Upper lobe of left lung (tissue), 6 donors: ENCODE data around the gene EPHB3. TPM values are rescaled to one million over a fixed set of nuclear protein-coding genes. Genes with fewer than 3 reads are reported as not detected.

Experiments used
- ATAC-seq, 2 donors: fragments of 200-7000 bp; cut with Tn5 transposase; one replicate each; pipeline ENCODE4 v1.9.1; 2022; ENCODE audit warnings: mild to moderate bottlenecking in 2 of 2, moderate library complexity in 2 of 2; ENCODE audit not compliant: low FRiP score in 2 of 2
- DNase-seq, 2 donors: peaks; one replicate each; pipeline ENCODE4 v3.0.0-alpha.2; 2019 to 2020
- H3K27ac ChIP-seq, 4 donors: fragments of 200-600 bp; sonication (generic); one replicate each; pipeline ENCODE4 v1.5.1; 2016 to 2019
- H3K27me3 ChIP-seq, 4 donors: fragments of 200-600 bp; sonication (generic); one replicate each; pipeline ENCODE4 v1.5.1; 2017 to 2019
- H3K36me3 ChIP-seq, 4 donors: fragments of 200-600 bp; sonication (generic); one replicate each; pipeline ENCODE4 v1.5.1; 2016 to 2019
- H3K4me1 ChIP-seq, 4 donors: fragments of 200-600 bp; sonication (generic); one replicate each; pipeline ENCODE4 v1.5.1; 2018 to 2019
- H3K4me3 ChIP-seq, 4 donors: fragments of 200-600 bp; sonication (generic); one replicate each; pipeline ENCODE4 v1.5.1; 2017 to 2019; ENCODE audit warnings: mild to moderate bottlenecking in 2 of 4, moderate library complexity in 1 of 4
- H3K9me3 ChIP-seq, 4 donors: fragments of 200-600 bp; sonication (generic); one replicate each; pipeline ENCODE4 v1.5.1; 2018 to 2019
- EP300 ChIP-seq, 4 donors: sonication (generic); formaldehyde crosslinking; IDR thresholded peaks; one replicate each; pipeline ENCODE4 v1.5.1; 2017; ENCODE audit warnings: antibody characterized with exemption in 4 of 4, control low read depth in 2 of 4
- POLR2A ChIP-seq, 4 donors: fragments of 450-650 bp; IDR thresholded peaks; one replicate each; pipeline ENCODE4 v1.5.1; 2016 to 2017; ENCODE audit warnings: antibody characterized with exemption in 4 of 4, mild to moderate bottlenecking in 2 of 4
- POLR2AphosphoS5 ChIP-seq, 2 donors: sonication (generic); formaldehyde crosslinking; IDR thresholded peaks; one replicate each; pipeline ENCODE4 v1.5.1; 2017; ENCODE audit warnings: antibody characterized with exemption in 2 of 2
- WGBS, 2 donors: methylation state at CpG; one replicate each; pipeline ENCODE4 v1.1.5; 2017 to 2018; 5-methylcytosine and 5-hydroxymethylcytosine counted together
- total RNA-seq, 6 donors: library from RNA; depleted of rRNA in 4 of 6; stranded (reverse); fragments of >200 nt in 4 of 6; gene quantifications; one replicate each; pipeline versions ENCODE4 v1.1.0 to v1.2.1, GENCODE V29; 2016 to 2021
- TF ChIP-seq, protein P1 (sequence below), 6 experiments: fragments of 450-650 bp in 4 of 6; fragments of 200-600 bp in 2 of 6; sonication (generic) in 2 of 6; IDR thresholded peaks; one replicate each; pipeline ENCODE4 v1.5.1; 2016 to 2019; ENCODE audit warnings: antibody characterized with exemption in 6 of 6
- donor health status: DM: no; HTN: no; CAD: no; lungs with moderate emphysema.
- donor health status: DM: no; HTN: yes; CAD: no; lungs with severe emphysema.

Gene EPHB3
- total RNA-seq, 6 donors from 2014 or later: 3.1 to 10.0 (median 7.2) TPM

DNA sequence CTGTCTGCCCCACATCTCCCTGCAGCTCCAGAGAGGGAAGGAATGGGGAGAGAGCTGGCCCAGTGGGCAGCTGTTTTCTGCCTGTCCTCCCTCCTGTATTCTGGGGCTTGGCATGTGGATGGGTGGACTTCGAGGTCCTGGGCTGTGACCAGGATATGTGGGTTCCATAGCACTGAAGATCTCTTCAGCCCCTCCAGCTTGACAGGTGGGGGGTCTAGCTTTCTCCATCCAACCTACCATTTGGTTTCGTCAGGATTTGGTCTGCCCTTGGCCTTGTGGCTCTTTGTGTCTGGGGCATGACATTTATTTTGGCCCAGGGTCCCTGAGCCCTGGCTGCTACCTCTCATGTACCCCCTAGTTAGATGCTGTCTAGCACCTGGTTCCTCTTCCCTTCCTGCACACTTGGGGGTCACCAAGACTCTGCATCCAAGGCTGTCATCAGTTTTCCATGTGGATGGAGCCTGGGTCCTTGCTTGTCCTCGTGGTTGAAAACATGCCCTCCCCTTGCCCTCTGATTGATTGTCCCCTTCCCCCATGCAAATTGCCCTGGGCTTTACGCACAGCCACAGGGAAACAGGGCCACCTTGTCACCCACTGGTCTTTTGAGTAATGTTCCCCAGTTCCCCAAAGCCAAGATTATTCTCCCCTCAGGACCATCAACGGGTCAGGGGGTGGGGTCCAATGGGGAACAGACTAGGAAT lies 3.2 kb downstream of the EPHB3 start:
- H3K27ac ChIP-seq: peak overlapping the region; percentile 72 to 86 (median 78)
- no peak for ATAC-seq
- H3K36me3 ChIP-seq: no peaks in the 10 kb centered on the region
- no peaks in the 10 kb centered on the region for H3K9me3 ChIP-seq
- peaks cover 50 to 86% (median 69%) of the 10 kb centered on the region in 4 donors for H3K4me1 ChIP-seq
- H3K27me3 ChIP-seq: peaks cover 0 to 3% (median 0%) of the 10 kb centered on the region in 4 donors
- DNase-seq: no peak
- no peak overlapping the region for H3K4me3 ChIP-seq
- TF ChIP-seq, protein P1, sequence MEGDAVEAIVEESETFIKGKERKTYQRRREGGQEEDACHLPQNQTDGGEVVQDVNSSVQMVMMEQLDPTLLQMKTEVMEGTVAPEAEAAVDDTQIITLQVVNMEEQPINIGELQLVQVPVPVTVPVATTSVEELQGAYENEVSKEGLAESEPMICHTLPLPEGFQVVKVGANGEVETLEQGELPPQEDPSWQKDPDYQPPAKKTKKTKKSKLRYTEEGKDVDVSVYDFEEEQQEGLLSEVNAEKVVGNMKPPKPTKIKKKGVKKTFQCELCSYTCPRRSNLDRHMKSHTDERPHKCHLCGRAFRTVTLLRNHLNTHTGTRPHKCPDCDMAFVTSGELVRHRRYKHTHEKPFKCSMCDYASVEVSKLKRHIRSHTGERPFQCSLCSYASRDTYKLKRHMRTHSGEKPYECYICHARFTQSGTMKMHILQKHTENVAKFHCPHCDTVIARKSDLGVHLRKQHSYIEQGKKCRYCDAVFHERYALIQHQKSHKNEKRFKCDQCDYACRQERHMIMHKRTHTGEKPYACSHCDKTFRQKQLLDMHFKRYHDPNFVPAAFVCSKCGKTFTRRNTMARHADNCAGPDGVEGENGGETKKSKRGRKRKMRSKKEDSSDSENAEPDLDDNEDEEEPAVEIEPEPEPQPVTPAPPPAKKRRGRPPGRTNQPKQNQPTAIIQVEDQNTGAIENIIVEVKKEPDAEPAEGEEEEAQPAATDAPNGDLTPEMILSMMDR (IDR thresholded peaks at IDR 0.05): no peak
- TF ChIP-seq POLR2AphosphoS5 (IDR thresholded peaks at IDR 0.05): no peak
- TF ChIP-seq EP300 (IDR thresholded peaks at IDR 0.05): no peak
- no peak for TF ChIP-seq POLR2A (IDR thresholded peaks at IDR 0.05)
- 65 to 73% methylated on average over 5 of the region's 5 CpGs for WGBS, 2 donors

DNA sequence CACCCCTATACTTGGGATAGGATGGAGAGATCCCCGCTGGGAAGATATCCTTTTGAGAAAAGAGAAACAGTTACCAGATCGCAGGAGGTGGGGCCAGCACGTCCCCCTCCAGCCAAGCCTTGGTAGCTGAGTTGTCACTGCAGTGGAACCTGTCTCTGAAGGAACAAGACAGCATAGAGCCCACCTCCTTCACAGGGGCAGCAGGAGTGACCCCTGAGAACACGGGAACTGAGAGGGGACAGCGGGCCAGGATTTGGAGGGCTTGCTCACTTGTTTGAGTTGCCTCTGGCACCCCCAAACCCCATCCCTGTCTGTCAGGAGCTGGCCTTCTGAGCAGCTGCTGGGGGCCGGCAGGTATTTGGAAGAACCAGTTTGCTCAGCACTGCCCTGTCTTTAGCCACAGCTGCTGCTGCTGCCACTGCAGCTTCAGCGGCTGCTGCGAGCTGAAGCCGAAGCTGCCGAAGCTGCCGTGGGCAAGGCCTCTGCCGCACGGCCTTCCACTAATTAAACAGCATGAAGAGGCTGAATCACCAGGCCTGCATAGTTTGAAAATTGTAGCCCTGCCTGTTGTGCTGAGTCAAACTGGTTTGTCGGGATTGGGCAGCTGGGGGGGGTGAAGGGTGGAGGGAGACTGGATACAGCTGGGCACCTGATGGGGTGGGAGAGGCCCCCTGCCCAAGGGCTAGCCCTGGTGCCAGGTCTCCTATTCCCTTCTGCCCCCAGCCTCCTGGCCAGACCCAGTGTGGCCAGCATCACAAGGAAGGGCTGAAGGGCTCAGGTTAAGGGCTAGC lies 4.0 kb downstream of the EPHB3 start:
- Histone ChIP-seq H3K27me3 (peaks cover 0 to 3% (median 0%) of the 10 kb centered on the region in 4 donors), H3K4me1 (peaks cover 45 to 84% (median 68%) of the 10 kb centered on the region in 4 donors), H3K36me3 (no peaks in the 10 kb centered on the region), H3K27ac (peak overlapping the region; percentile 72 to 86 (median 78)), H3K4me3 (no peak overlapping the region), H3K9me3 (no peaks in the 10 kb centered on the region)
- WGBS, 2 donors: 63 to 73% methylated on average over 3 to 14 of the region's 14 CpGs
- DNase-seq (peak; percentile 81 to 87), ATAC-seq (peak in 1 of 2 donors; percentile 64)
- TF ChIP-seq POLR2A (IDR thresholded peaks at IDR 0.05): peak in 1 of 4 donors; percentile 66
- peak; percentile 28 to 56 for TF ChIP-seq POLR2AphosphoS5 (IDR thresholded peaks at IDR 0.05)
- TF ChIP-seq, protein P1 (IDR thresholded peaks at IDR 0.05): no peak
- peak in 1 of 4 donors; percentile 6 for TF ChIP-seq EP300 (IDR thresholded peaks at IDR 0.05)

DNA sequence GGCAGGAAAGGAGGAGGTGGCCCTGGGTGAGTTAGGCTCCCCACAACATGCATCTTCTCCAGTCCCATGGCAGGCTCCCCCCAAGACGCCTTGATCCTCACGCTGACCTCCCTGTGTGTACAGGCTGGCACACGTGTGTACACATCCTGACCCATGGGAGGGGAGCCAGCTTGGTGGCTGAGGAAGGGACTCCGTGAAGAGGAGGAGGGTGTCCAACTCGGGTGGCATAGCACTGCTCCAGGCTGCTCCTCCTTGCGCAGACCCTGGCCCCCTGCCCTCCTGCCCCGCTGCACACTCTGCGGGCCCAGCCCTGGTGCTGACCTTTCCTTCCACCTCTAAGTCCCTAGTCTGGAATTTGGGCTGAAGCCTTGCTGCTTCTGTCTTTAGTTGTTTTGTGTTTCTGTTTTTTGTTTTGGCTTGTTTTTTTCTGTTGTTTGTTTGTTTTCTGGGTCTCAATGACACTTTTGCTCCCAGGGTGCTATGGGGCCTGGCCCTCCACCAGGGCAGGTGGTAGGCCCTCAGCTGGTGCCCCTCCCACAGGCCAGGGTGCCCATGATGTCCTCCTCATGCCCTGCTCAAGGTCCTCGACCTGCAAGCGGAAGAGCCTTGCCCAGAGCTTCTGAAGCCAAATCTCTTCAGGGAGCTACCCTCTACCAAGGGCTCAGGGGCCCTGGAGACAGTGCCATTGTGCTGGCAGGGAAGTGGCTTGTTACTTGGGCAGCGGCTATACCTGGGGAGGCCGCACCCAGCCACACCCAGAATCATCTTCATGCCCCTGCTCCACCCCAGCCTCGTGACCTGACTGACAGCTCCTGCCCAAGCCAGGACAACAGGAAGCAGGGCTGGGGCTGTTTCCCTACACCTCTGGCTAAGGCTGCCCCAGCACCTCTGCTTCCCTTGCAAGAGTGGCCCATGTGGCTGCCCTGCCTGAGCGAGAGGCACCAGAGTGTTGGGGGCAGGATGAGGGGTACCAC lies 5.1 kb downstream of the EPHB3 start:
- TF ChIP-seq EP300 (IDR thresholded peaks at IDR 0.05): no peak
- TF ChIP-seq, protein P1 (IDR thresholded peaks at IDR 0.05): no peak
- no peak for TF ChIP-seq POLR2AphosphoS5 (IDR thresholded peaks at IDR 0.05)
- TF ChIP-seq POLR2A (IDR thresholded peaks at IDR 0.05): no peak
- WGBS, 2 donors: 55 to 63% methylated on average over 10 to 14 of the region's 14 CpGs
- Histone ChIP-seq H3K4me3 (no peak overlapping the region), H3K27me3 (peaks cover 0 to 3% (median 0%) of the 10 kb centered on the region in 4 donors), H3K36me3 (no peaks in the 10 kb centered on the region), H3K27ac (peak overlapping the region; percentile 72 to 86 (median 78)), H3K9me3 (no peaks in the 10 kb centered on the region), H3K4me1 (peaks cover 39 to 76% (median 58%) of the 10 kb centered on the region in 4 donors)
- ATAC-seq (no peak), DNase-seq (peak in 1 of 2 donors; percentile 60)

DNA sequence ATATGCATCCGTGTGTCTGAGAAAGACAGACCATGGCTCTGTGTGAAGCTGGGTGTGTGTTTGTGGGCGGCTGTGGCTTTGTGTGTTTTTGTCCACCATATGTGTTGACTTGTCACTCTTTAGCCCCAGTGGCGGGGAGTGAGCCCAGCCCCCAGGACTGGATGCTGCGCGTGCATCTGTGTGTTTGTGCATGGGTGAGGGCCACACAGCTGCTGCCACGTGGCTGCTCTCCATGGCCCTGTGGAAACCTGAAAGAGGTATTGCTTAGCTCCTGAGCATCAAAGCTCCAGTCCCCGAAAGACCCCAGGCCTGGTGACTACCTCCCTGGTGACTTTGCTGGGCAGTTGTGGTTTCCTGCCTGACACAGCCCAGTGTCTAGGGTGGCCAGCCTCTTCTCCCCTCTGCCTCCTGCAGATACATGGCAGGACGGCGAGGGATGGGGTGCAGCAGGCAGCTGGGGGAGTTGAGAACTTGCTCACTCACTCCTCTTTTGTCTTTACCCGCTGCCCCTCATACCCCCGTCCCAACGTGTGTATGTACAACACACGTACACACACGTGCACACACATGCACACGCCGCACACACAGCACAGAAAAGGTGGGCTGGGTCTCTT lies 6.5 kb downstream of the EPHB3 start:
- H3K4me1 ChIP-seq: peaks cover 37 to 67% (median 57%) of the 10 kb centered on the region in 4 donors
- ATAC-seq (no peak), DNase-seq (no peak)
- H3K27ac ChIP-seq: peak overlapping the region; percentile 44 to 86 (median 74)
- H3K27me3 ChIP-seq: peaks cover 0 to 3% (median 0%) of the 10 kb centered on the region in 4 donors
- H3K9me3 ChIP-seq: no peaks in the 10 kb centered on the region
- 67 to 68% methylated on average over 15 to 16 of the region's 16 CpGs for WGBS, 2 donors
- H3K4me3 ChIP-seq: peak overlapping the region in 2 of 4 donors; percentile 56
- peaks cover 0 to 6% (median 2%) of the 10 kb centered on the region in 4 donors for H3K36me3 ChIP-seq
- TF ChIP-seq POLR2A (IDR thresholded peaks at IDR 0.05): no peak
- no peak for TF ChIP-seq POLR2AphosphoS5 (IDR thresholded peaks at IDR 0.05)
- TF ChIP-seq EP300 (IDR thresholded peaks at IDR 0.05): no peak
